BE2C (cell line): ENCODE results near the gene DRD4. TPM values are rescaled to one million over a fixed set of nuclear protein-coding genes. Genes with fewer than 3 reads are reported as not detected.

Experiments
- DNase-seq: peaks from one replicate; pipeline ENCODE4 v3.0.0-alpha.2; 2020
- H3K27me3 ChIP-seq: fragments of 250-450 bp; sonication (Bioruptor Pico); 2 replicates; pipeline ENCODE4 v1.5.1; 2020; ENCODE audit warnings: mild to moderate bottlenecking
- H3K36me3 ChIP-seq: fragments of 250-450 bp; sonication (Bioruptor Pico); 2 replicates; pipeline ENCODE4 v1.5.1; 2020; ENCODE audit warnings: mild to moderate bottlenecking
- H3K4me1 ChIP-seq: fragments of 250-450 bp; sonication (Bioruptor Pico); 2 replicates; pipeline ENCODE4 v1.5.1; 2020
- H3K4me3 ChIP-seq: 2 replicates; pipeline ENCODE4 v1.5.1; 2011; ENCODE audit warnings: low read depth, low read length
- H3K9me3 ChIP-seq: fragments of 250-450 bp; sonication (Bioruptor Pico); 2 replicates; pipeline ENCODE4 v1.5.1; 2020
- CTCF ChIP-seq: IDR thresholded peaks from 2 replicates; pipeline ENCODE4 v1.5.1; 2012; ENCODE audit warnings: mild to moderate bottlenecking, low read depth, low read length
- polyA plus RNA-seq: library from polyadenylated mRNA; unstranded; fragments of >200 nt; gene quantifications from one replicate; pipeline ENCODE4 v1.2.1, GENCODE V29; 2012; ENCODE audit warnings: low read depth, missing spikeins; ENCODE audit not compliant: insufficient read length, insufficient read depth

Gene DRD4
- polyA plus RNA-seq = 1.9 TPM

DNA sequence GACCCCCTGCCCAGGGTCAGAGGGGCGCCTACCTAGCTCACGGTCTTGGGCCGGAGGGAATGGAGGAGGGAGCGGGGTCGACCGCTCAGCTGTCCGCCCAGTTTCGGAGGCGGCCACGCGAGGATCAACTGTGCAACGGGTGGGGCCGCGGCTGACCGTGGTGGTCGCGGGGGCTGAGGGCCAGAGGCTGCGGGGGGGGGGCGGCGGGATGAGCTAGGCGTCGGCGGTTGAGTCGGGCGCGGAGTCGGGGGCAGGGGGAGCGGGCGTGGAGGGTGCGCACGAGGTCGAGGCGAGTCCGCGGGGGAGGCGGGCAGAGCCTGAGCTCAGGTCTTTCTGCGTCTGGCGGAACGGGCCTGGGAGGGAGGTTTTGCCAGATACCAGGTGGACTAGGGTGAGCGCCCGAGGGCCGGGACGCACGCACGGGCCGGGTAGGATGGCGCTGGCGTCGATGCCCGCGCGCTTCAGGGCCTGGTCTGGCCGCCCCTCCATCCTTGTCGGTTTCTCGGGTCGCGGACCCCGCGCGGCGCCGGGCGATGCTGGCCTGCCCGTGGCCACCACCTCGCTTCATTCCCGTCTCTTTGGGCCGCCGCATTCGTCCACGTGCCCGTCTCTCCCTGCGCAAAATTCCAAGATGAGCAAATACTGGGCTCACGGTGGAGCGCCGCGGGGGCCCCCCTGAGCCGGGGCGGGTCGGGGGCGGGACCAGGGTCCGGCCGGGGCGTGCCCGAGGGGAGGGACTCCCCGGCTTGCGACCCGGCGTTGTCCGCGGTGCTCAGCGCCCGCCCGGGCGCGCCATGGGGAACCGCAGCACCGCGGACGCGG is at the start of gene DRD4:
Gene DRD4 (plus strand): TSS at position 759 of the 822 bp plus-strand sequence. CDS start 36 bp downstream, at position 795.
- H3K27me3 ChIP-seq = peaks cover 5% of the 10 kb centered on the region; the same call in 1 of the 2 replicates
- no peaks in the 10 kb centered on the region for H3K36me3 ChIP-seq
- no peaks in the 10 kb centered on the region for H3K9me3 ChIP-seq
- H3K4me3 ChIP-seq = no peak within 1 kb of the TSS
- TF ChIP-seq CTCF = no peak
- H3K4me1 ChIP-seq = no peaks in the 10 kb centered on the region
- no peak for DNase-seq

- no peaks in the 10 kb centered on the region for H3K9me3 ChIP-seq
- H3K4me1 ChIP-seq = no peaks in the 10 kb centered on the region
Measured at GRCh38 chr11:587546-587945, 49.5 kb upstream of the DRD4 start.

DNA sequence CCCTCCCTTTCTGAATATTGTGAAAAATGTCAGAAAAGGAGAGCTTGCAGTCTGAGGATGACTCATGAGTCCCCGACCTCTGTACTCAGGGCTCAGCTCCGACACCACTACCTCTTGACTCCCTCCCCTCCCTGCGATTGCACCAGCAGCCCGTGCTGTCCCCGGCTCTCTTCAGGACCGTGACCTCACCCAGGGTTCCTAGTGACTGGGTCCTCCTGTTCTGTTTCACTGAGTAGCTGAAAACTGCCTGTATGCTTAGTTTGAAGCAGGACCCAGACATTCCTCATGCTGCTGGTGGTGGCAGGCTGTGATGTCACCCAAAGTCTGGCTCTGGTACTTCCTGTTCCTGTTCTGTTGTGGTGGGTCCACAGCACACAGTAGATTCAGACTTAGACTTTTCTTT is 49.1 kb upstream of the DRD4 start:
- H3K36me3 ChIP-seq = peaks cover 14% of the 10 kb centered on the region
- DNase-seq = no peak

More at GRCh38 chr11:587546-587945, 49.5 kb upstream of the DRD4 start:
- TF ChIP-seq CTCF = no peak
- no peak for DNase-seq
- Histone ChIP-seq H3K36me3 (peaks cover 10% of the 10 kb centered on the region), H3K27me3 (no peaks in the 10 kb centered on the region), H3K4me3 (no peak overlapping the region)

GRCh38 chr11:589798-590197 is 47.3 kb upstream of the DRD4 start:
- H3K27me3 ChIP-seq = no peaks in the 10 kb centered on the region
- peaks cover 8% of the 10 kb centered on the region for H3K36me3 ChIP-seq
- no peak for TF ChIP-seq CTCF
- H3K4me1 ChIP-seq = no peaks in the 10 kb centered on the region
- no peak overlapping the region for H3K4me3 ChIP-seq
- H3K9me3 ChIP-seq = no peaks in the 10 kb centered on the region
- no peak for DNase-seq

More for the DNA sequence above, 49.1 kb upstream of the DRD4 start:
- H3K9me3 ChIP-seq = no peaks in the 10 kb centered on the region
- no peak for TF ChIP-seq CTCF
- no peaks in the 10 kb centered on the region for H3K4me1 ChIP-seq
- H3K4me3 ChIP-seq = no peak overlapping the region
- H3K27me3 ChIP-seq = no peaks in the 10 kb centered on the region

DNA sequence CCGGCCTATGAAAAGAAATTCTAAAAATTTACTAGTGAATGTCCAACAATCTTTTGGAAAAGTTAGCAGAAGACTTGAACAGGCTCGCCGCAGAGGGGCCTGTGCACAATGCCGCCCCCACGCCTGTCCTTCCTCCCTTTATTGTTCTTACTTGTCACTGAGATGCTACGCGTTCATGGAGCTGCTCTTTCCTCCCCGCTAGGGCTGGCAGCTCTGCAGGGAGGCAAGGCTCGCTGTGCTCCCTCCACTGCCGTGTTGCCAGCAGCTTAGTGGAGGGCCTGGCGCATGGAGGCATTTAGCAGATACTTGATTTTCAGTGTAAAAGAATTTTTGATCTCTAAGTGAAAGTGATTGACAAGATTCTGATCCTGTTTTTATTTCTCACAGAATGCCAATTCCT is 46.1 kb upstream of the DRD4 start:
- Histone ChIP-seq H3K9me3 (no peaks in the 10 kb centered on the region), H3K27me3 (no peaks in the 10 kb centered on the region), H3K4me3 (no peak overlapping the region), H3K36me3 (peaks cover 8% of the 10 kb centered on the region), H3K4me1 (no peaks in the 10 kb centered on the region)
- no peak for DNase-seq
- no peak for TF ChIP-seq CTCF

DNA sequence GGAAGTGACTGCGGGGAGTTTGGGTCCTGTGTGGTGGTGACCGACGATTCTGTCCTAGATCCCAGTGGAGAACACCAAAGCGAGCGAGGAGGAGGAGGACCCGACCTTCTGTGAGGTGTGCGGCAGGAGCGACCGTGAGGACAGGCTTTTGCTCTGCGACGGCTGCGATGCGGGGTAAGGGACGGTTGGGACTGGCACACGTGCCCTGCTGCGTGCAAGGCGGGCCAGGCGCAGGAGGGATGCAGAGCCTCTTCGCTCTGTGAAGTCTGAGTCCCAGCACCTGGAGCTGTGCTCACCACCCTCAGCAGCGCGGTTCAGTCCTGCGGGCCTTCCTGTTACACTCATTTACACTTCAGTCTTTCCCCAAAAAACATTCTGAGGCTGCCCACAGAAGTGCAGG is 44.6 kb upstream of the DRD4 start:
- Histone ChIP-seq H3K4me3 (no peak overlapping the region), H3K4me1 (no peaks in the 10 kb centered on the region), H3K36me3 (peaks cover 8% of the 10 kb centered on the region), H3K27me3 (no peaks in the 10 kb centered on the region), H3K9me3 (no peaks in the 10 kb centered on the region)
- TF ChIP-seq CTCF = no peak
- no peak for DNase-seq
